ENCODE results near the gene KLK14. TPM values are rescaled to one million over a fixed set of nuclear protein-coding genes. Genes with fewer than 3 reads are reported as not detected.

KLK14 gene
- total RNA-seq, 1 experiment from 2014 or later: 0.26 TPM

DNA sequence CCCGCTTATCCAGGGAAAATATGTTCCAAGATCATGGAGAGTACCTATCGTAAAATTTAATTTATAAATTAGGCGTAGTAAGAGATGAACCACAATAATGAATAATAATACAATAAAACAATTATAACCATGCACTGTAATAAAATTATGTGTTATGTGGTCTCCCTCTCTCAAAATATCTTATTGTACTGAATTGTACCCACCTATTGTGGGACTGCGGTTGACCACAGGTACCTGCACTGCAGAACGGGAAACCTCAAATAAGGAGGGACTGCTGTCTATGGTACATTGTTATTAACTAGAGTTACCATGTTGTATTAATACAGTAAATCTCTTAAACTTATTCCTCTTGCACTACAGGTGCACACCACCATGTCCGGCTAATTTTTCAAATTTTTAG, 42.5 kb downstream of the KLK14 start:
- Histone ChIP-seq H3K9ac (ENCODE audit: extremely low read depth, insufficient read length, low read length) (no peak overlapping the region), H2BK5ac (ENCODE audit: insufficient read length, low read length) (no peak overlapping the region), H3K27me3 (ENCODE audit: insufficient read depth, low read length) (no peaks in the 10 kb centered on the region), H3K4me1 (ENCODE audit: insufficient read depth, low read length) (peaks cover 2% of the 10 kb centered on the region; the same call in 1 of the 2 replicates), H3K4me2 (ENCODE audit: insufficient read depth, insufficient read length, low read length) (no peak overlapping the region), H4K5ac (ENCODE audit: insufficient read length, low read depth, low read length) (no peak overlapping the region), H3K79me2 (ENCODE audit: insufficient read depth, low read length) (no peaks in the 10 kb centered on the region), H3K4ac (ENCODE audit: low read depth, low read length) (no peak overlapping the region), H3K18ac (ENCODE audit: insufficient read length, low read depth, low read length) (no peak overlapping the region), H2AFZ (ENCODE audit: low read length) (no peak overlapping the region), H2BK12ac (ENCODE audit: insufficient read length, low read depth, low read length) (no peak overlapping the region), H3K27ac (ENCODE audit: insufficient read length, low read depth, low read length) (no peak overlapping the region), H2BK120ac (ENCODE audit: low read depth, low read length, poor library complexity, severe bottlenecking) (no peak overlapping the region), H2BK20ac (ENCODE audit: low read depth, low read length, poor library complexity, severe bottlenecking) (no peak overlapping the region), H3K23ac (ENCODE audit: insufficient read length, low read depth, low read length) (no peak overlapping the region), H3K56ac (ENCODE audit: insufficient read length, low read depth, low read length) (no peak overlapping the region), H2AK5ac (ENCODE audit: insufficient read length, low read length) (no peak overlapping the region), H4K91ac (ENCODE audit: insufficient read length, low read depth, low read length) (no peak overlapping the region), H3K23me2 (ENCODE audit: insufficient read length, low read depth, low read length, poor library complexity, severe bottlenecking) (no peaks in the 10 kb centered on the region), H3K14ac (ENCODE audit: insufficient read depth, low read length) (no peak overlapping the region), H3T11ph (ENCODE audit: low read length) (no peak overlapping the region), H4K8ac (replicated peaks; ENCODE audit: insufficient read length, low read depth, low read length) (no peak overlapping the region), H3K79me1 (ENCODE audit: insufficient read depth, low read depth, low read length, poor library complexity, severe bottlenecking) (no peaks in the 10 kb centered on the region), H3K9me3 (ENCODE audit: control insufficient read depth, low read depth, low read length) (no peaks in the 10 kb centered on the region), H4K20me1 (ENCODE audit: control insufficient read depth, insufficient read depth, insufficient read length) (no peaks in the 10 kb centered on the region), H2BK15ac (ENCODE audit: low read depth, low read length) (no peak overlapping the region)
- peaks cover 10 to 18% of the 10 kb centered on the region in 2 experiments for H3K4me1 Mint-ChIP-seq
- TF ChIP-seq, protein P1, sequence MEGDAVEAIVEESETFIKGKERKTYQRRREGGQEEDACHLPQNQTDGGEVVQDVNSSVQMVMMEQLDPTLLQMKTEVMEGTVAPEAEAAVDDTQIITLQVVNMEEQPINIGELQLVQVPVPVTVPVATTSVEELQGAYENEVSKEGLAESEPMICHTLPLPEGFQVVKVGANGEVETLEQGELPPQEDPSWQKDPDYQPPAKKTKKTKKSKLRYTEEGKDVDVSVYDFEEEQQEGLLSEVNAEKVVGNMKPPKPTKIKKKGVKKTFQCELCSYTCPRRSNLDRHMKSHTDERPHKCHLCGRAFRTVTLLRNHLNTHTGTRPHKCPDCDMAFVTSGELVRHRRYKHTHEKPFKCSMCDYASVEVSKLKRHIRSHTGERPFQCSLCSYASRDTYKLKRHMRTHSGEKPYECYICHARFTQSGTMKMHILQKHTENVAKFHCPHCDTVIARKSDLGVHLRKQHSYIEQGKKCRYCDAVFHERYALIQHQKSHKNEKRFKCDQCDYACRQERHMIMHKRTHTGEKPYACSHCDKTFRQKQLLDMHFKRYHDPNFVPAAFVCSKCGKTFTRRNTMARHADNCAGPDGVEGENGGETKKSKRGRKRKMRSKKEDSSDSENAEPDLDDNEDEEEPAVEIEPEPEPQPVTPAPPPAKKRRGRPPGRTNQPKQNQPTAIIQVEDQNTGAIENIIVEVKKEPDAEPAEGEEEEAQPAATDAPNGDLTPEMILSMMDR (conservative IDR thresholded peaks at IDR 0.05): no peak
- H3K36me3 Mint-ChIP-seq (ENCODE audit: insufficient read depth in 1 of 3, low read depth in 3 of 3): no peaks in the 10 kb centered on the region; a peak in 1 of 7 replicates
- no peak overlapping the region for H3K27ac Mint-ChIP-seq
- no peak overlapping the region for H3K4me3 Mint-ChIP-seq
- peaks cover 6% of the 10 kb centered on the region for H3K27me3 Mint-ChIP-seq (ENCODE audit: low read depth)
- DNase-seq: no peak
- H3K9me3 Mint-ChIP-seq: peaks cover 0 to 2% of the 10 kb centered on the region in 2 experiments; a peak in 2 of 5 replicates
- WGBS (ENCODE audit: extremely low coverage, insufficient read length, low lambda C conversion rate): no CpG with 5 or more reads among the region's 6 CpGs

Data from H9 (cell line).